ENCODE results near the gene PHKA1.

GRCh38 chrX:72532366-72532765 lies 181.7 kb downstream of the PHKA1 start:
- no peak for TF ChIP-seq TAF1 (IDR thresholded peaks at IDR 0.05; ENCODE audit: borderline replicate concordance, insufficient read depth, low read length)
- TF ChIP-seq REST (IDR thresholded peaks at IDR 0.05; ENCODE audit: insufficient read depth in 1 of 2, low read depth in 2 of 2, low read length in 2 of 2) = no peak
- no peak for TF ChIP-seq POLR2AphosphoS5 (IDR thresholded peaks at IDR 0.05; ENCODE audit: low read depth, low read length)
- no peak for TF ChIP-seq SIN3A (IDR thresholded peaks at IDR 0.05; ENCODE audit: borderline replicate concordance, insufficient read depth, low read length)
- TF ChIP-seq FOXP2 (optimal IDR thresholded peaks at IDR 0.05; ENCODE audit: borderline replicate concordance, extremely low read depth, extremely low read length, insufficient read depth) = no peak

All from PFSK-1 (cell line).